SKM-1 (cell line): ENCODE results near the gene RND1.
"Not testable (repeated sequence)": the region's sequence is repeated elsewhere in the genome, so short reads cannot be mapped to it uniquely, and the experiment has no call there.

Experiments used
- DNase-seq: peaks from one replicate; lab custom pipeline; 2025; ENCODE audit not compliant: unreplicated experiment; lab: John Stamatoyannopoulos, UW

Gene RND1

DNA sequence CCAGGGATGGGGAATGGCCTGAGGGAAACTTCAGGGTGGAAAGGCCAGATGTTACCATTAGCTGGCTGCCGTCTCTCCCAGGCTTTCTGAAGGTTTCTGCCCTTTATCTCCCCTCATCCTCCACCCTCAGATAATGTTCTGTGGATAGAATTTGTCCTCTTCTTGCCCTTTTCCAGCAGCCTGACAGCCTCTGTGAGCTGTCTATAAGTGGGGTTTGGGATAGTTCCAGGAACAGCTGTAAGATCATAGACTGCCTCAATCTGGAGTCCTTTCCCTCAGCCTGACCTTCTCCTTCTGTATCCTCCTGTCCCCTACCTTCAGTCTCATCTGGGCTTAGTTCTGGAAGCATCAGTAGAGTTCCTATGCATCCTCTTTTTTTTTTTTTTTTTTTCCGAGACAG lies 2.8 kb upstream of the RND1 start:
- DNase-seq: no peak

DNA sequence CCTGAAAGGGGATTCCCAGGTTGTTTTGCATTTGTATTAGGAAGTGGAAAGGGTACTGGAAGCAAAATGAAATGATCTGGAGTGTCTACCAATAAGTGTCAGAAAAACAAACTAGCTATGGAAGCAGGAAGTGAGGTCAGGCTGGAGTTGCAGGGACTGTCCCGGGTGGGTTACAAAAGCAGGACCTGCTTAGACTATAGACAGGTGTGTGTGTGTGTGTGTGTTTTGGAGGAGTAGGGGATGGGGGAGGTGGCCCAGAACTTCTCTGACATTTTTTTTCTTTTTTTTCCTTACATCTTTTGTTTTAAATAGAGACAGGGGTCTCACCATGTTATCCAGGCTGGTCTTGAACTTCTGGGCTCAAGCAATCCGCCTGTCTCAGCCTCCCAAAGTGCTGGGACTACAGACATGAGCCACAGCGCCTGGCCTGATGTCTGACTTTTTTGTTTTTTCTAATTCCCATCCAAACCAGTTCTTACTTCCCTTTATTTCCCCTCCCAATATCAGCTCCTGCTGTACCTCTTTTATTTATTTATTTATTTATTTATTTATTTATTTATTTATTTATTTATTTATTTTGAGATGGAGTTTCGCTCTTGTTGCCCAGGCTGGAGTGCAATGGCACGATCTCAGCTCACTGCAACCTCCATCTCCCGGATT lies 512 bp upstream of the RND1 start:
- no peak for DNase-seq

DNA sequence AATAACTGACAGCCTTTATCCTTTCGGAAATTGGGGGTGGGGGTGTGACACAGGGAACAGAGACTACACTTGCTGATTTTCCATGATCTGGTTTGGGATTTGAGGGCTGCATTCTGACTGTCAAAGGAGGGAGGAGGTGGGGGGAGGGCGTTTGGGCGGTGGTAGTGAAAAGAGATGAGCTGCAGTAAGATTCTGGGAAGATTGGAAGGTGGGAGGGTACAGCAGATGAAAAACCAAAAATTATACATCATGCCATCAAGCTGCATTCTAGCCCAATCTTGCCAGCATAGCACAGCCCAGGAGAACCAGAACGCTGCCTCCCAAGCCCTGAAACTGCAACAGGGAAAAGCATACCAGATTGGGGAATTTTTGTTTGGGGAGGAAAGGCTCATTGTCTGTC lies 2.4 kb downstream of the RND1 start:
- no peak for DNase-seq

DNA sequence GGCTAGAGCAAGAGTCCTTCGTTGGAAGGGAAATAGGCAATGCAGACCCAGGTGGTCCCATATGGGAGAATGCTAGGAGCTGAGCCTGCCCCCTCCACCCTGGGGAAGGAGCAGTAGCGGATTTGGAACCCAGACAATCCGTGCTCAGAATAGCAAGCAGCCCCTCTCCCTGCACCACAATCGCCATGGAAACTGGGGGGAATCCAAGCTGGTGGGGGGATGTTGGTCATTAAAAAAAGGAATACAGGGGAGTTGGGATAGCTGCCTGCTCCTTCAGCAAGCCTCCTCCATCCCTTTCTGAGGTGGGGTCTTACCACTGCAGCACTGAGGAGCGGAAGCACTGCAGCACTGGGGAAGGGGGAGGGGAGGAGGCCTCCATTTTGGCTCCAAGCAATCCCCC lies 2.9 kb downstream of the RND1 start:
- no peak for DNase-seq

DNA sequence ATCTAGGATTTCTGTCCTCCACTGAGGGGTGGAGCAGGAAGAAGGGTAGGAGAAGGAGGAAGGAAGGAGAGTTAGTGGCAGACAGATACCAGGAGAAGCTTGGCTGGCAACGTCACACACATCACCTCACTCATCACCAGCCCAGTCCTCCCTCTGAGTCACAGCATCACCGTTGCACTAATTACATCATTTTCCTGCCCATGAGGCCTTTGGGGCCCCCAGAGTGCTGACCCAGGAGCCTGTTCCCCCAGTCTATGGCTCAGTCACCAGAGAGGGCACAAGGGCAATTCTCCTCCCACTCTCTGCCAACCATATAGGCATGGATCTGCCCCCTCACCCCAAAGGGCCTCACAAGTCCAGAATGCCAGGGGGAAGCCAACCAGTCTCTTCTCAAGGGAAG lies 4.6 kb downstream of the RND1 start:
- no peak for DNase-seq

DNA sequence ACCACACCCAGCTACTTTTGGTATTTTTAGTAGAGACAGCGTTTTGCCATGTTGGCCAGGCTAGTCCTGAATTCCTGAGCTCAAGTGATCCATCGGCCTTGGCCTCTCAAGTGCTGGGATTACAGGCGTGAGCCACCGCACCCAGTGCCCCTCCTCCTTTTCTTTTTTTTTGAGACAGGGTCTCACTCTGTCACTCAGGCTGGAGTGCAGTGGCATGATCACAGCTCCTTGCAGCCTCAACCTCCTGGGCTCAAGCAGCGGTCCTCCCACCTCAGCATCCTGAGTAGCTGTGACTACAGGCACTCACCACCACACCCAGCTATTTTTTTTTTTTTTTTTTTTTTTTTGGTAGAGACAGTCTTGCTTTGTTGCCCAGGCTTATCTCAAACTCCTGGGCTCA lies 5.4 kb downstream of the RND1 start:
- not testable (repeated sequence) for DNase-seq

DNA sequence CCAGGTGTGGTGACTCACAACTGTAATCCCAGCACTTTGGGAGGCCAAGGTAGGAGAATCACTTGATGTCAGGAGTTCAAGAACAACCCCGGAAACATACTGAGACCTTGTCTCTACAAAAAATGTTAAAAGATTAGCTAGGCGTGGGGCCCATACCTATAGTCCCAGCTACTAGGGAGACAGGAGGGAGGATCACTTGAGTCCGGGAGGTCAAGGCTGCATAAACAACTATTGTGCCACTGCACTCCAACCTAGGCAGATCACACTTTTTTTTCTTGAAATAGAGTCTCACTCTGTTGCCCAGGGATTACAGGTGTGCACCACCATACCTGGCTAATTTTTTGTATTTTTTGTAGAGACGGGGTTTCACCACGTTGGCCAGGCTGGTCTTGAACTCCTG lies 6.1 kb downstream of the RND1 start:
- DNase-seq: no peak

DNA sequence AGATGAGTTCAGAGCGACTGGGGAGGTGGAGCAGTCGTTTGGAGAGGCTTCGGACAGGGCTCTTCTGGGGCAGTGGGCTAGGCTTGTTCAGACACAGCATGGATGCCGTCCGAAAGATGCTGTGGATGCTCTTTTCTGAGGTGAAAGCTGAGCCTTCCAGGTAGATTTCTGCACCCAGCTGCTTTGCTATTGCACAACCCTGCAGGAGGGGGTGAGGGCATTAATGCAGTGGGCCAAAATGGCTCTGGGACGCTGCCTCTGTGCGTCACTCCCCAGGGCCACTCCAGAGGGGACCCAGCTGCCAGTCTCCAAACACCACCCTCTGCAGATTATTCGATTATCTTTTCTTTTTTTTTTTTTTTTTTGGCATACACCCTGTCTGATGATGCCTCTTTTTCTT lies 7.6 kb downstream of the RND1 start:
- no peak for DNase-seq

DNA sequence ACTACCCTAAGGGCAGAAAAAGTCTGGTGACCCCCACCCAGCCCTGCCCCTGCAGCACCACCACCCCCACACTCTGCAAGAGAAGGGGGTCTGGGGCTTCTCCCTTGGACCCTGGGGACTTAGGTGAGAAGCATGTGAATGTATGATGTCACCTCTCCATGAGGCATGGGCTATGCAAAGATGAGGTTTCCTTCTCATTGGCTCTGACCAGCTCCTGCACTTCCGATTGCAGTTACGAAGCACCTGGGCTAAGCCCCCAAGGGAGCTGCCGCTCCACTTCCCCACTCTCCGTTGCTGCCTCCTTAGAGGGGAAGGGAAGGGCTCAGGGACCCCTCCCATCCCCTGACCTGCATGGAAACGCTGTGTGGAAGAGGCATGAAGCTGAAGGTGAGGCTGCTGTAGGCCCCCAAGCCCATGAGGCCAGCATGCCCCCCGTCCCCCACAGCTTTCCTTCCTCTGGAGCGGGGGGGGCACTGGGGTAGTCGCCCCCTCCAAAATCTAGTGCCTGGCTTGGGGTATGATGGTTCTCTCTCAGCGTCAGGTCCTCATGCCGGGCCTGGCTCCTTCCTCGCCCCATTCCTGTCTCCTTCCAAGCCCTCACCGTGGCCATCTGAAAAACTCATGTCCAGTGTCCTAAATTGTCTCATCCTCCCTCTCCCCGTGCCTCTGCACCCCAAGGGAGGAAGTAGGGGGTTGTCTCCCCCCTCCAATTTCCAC lies 8.2 kb downstream of the RND1 start:
- no peak for DNase-seq

DNA sequence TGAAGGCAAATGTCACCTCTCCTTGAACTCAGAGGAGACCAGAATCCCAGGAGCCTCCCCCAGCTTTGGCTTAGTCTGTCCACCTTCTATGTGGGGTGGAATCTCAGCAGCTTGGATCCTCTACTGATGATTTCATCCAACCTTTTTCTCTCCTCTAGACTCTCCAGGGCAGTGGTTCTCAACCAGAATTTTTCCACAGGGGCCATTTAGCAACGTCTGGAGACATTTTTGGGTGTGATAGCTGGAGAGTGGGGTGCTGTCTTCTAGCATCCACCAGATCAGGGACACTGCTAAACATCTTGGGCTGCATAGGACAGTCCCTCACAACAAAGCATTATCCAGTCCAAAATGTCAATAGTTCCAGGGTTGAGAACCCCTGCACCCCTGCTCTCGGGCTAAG lies 9.3 kb downstream of the RND1 start:
- DNase-seq: no peak

DNA sequence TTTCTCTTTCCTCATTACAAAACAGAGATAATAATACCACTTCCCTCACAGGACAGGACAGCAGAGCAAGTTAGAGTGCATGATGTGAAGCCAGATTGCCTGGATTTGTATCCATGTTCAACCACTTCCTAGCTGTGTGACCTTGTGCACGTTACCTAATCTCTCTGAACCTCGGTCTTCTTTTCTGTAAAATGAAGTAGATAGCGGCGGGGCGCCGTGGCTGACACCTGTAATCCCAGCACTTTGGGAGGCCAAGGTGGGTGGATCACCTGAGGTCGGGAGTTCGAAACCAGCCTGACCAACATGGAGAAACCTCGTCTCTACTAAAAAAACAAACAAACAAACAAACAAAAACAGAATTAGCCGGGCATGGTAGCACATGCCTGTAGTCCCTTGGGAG lies 10.7 kb downstream of the RND1 start:
- not testable (repeated sequence) for DNase-seq

DNA sequence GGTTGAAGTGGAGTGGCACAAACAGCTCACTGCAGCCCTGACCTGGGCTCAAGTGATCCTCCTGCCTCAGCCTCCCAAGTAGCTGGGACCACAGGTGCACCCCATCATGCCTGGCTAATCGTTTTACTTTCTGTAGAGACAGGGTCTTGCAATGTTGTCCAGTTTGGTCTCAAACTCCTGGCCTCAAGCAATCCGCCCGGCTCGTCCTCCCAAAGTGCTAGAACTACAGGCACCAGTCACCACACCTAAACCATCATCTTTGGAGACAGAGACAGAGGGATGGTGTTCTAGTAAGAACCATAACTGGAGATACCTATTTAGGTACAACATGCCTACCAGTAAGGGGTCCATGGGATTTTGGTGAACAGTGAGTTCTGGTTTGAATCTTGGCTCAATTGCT lies 11.2 kb downstream of the RND1 start:
- DNase-seq: no peak

DNA sequence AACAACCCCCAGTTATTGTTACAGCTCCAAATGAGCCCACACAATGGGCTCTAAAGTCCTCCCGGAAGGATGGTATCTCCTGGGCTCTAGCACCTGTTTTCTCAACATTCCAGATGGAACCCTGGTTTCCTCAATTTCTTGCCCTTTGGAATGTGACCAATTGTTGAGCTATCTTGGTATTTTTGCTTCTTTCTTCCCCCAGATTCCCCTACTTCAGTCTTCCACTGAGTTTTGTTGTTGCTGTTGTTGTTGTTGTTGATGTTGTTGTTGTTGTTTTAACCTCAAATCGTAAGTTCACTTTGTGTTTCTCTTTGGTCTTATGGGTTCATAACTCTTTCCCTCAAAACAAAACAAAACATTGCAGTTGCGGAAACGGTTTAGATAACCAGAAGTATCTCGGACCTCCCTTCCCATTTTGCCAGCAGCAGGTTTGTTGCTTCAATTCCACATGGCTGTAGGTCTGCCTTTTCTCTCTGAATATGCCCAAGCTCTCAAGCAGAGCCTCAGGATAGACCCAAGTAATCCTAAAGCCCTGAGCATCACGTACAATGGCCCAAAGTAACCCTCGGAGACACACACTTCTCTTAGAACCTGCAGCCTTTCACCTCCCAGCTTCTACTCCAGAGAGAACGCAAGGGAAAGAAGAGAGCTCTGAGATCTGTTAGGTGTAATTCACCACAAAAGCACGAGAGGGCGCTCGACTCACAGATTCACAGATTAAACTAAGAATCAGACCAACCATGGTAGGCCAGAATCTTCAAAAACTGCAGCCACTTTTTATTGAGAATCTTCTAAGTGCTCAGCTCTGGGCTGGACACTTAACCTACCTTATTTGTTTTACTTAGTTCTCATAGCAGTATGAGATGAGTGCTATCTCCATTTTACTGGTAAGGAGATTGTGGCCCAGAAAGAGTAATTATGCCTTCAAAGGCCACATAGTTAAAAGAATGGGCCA lies 12.7 kb downstream of the RND1 start:
- peak; percentile 34 for DNase-seq

DNA sequence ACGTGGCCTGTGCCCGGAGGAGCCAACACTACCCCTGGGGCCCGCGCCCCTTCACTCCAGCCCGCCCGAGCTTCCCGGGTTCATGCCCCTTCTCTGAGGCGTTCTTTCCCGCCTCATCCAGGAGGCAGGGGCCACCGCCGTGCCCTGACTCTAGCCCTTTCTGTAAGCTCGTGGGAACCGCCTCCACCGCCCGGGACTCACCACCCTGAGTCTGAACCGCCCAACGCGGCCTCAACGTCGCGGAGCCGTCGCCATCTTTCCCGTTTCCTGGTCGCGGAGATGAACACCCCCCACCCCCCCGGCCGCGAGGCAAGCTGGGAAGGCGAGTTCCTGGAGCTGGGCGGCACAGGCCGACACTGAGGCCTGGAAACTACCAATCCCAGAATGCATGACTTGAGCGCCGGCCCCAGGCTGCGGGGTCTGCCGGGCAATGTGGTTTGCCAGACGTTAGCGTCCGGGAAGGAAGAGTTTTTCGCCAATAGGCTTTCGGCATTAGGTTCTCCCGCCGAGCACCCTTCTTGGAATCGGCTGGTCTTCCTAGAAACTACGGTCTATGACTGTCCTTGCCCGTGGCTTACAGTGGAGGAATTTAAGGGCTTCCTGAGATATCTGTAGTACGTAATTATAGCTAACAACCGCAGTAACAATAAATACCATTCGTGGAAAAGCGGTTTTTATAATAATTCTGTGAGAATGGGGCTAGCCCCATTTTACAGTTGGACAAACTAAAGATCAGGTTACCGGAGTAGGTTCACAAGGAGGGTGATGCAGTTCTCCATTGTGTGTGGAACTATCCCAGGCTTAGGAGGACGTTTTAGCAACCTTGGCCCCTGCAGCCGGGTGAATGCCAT lies 13.6 kb downstream of the RND1 start, which contains the start of gene DDX23:
TSS of gene DDX23 (minus strand) at position 281 of the 851 bp plus-strand sequence. CDS start 6,381 bp downstream, outside the sequence.
- peak; percentile 79 for DNase-seq

DNA sequence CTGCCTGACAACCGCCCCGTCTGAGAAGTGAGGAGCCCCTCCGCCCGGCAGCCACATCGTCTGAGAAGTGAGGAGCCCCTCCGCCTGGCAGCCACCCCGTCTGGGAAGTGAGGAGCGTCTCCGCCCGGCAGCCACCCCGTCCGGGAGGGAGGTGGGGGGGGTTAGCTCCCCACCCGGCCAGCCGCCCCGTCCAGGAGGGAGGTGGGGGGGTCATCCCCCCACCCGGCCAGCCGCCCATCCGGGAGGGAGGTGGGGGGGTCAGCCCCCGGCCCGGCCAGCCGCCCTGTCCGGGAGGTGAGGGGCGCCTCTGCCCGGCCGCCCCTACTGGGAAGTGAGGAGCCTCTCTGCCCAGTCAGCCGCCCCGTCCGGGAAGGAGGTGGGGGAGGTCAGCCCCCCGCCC lies 23.6 kb downstream of the RND1 start:
- DNase-seq: not testable (repeated sequence)

DNA sequence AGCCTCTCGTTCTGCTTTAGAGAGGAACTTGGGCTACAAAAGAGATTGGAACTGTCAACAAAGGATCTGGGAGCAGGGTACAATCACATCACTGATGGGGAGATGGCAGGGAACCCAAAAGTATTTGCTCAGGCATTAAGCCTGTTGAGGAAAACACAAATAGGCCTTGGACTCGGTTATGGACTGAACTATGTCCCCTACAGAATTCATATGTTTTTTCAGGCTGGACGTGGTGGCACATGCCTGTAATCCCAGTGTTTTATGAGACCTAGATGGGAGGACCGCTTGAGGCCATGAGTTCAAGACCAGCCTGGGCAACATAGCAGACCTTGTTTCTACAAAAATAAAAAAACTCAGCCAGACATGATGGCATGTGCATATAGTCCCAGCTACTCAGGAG lies 27.6 kb downstream of the RND1 start:
- DNase-seq: no peak

DNA sequence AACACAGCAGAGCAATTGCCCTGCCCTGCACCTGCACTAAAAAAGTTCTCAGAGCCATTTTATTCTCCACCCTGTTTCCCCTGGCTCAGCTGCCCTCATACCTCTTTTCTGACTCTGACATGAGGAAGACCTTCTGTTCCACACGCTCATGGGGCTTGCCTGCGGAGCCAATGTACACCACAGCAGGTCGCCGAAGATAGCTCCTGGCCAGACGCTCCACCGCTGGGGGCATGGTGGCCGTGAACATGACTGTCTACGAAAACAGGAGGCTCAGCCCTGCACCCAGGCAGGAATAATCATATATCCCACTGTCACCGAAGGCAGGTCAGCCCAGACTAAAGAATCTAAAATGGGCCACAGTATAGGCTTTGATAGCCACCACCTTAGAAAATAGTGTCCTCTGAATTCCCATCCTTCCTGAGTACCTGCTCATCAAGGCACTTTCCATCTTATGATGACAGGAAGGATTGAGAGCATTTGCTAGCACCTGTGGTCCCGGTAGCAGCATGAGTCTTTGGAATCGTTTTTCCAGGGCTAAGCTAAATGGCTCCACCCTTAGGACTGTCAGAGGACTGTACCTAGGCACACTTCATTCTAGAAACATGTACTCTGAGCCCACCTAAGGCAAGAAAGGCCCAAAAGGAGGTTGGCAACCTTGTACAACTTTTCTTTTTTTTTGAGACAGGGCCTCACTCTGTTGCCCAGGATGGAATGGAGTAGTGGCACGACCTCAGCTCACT lies 33.2 kb downstream of the RND1 start:
- no peak for DNase-seq

DNA sequence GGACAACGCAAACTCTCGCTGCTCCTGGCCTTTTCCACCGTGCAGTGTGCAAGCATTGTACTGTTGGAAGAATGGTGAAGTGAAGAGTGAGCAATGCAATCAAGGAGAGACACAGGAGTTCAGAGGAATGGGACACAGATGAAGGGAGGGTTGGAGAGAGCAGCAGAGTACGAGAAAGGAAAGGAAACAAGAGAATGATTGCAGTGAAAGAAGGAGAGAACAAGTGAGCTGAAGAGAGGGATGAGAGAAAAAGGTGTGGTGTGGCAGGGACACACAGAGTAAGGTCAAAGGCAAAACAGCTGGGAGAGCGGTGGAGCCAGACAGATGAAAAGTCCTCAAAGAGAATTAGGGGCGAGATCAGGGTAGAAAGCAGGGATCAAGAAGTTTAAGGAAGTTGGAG lies 34.4 kb downstream of the RND1 start:
- no peak for DNase-seq

DNA sequence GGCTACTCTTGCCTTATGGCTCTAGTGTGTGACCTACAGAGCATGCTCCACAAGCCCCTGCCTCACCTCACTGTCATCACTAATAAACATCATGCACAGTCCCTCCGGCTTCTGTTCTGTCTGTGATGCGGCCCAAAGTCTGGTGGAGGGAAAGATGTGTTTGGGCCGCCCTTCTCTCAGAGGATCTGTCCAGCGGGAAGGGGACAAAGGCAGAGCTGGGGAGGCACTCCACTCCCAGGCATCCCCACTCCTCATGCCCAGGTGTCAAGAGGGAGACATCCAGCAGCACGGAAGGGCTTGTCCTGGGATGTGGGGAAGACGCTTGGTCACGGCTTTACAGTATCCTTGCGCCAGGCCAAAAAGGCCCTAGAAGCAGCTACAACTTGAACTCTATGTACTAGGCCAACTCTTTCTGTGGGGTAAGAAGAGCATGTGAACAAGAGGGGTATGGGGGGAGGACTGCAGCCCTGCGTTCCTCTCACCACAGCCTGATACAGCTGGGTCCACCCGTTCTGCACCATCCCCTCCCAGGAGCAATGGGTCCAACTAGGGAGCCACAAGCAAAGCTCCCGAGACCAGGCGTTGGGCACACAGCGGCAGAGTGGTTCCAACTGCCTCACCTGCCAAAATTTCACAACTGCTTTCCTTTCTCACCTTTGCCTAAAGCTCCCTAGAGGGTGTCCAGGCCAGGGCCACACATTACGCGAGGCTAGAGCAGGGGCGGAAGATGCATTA lies 36.7 kb downstream of the RND1 start:
- DNase-seq: no peak
